ENCODE measurements around the gene IFITM1. TPM values are rescaled to one million over a fixed set of nuclear protein-coding genes. Genes with fewer than 3 reads are reported as not detected.

The IFITM1 gene
- total RNA-seq, 1 experiment from 2014 or later, result 2.0 TPM

- no peaks in the 10 kb centered on the region for H4K20me1 ChIP-seq (ENCODE audit: low read length)
- H3K36me3 ChIP-seq (ENCODE audit: low read depth, low read length), result no peaks in the 10 kb centered on the region
- no peaks in the 10 kb centered on the region for H3K79me2 ChIP-seq (ENCODE audit: low read length)
- no peaks in the 10 kb centered on the region for H3K9me3 ChIP-seq (ENCODE audit: low read length)
- no peak overlapping the region for H3K4me3 ChIP-seq (ENCODE audit: low read length)
- no peaks in the 10 kb centered on the region for H3K9me2 ChIP-seq (replicated peaks; ENCODE audit: low read length)
- intact Hi-C loops (cut with micrococcal nuclease), result no loop called here
- TF ChIP-seq CTCF (conservative IDR thresholded peaks at IDR 0.05; ENCODE audit: low read depth, low read length) (no peak), EZH2phosphoT487 (IDR thresholded peaks at IDR 0.05; ENCODE audit: borderline replicate concordance, low read length) (no peak), EZH2 (IDR thresholded peaks at IDR 0.05; ENCODE audit: low read length, unreplicated experiment) (no peak)
- no TSS peak for BruUV-seq (replicated peaks)
- no peak overlapping the region for H2AFZ ChIP-seq (ENCODE audit: low read length)
- ChIA-PET CTCF (no interaction called here), POLR2A (ENCODE audit: unreplicated experiment) (no interaction called here)
- no peak overlapping the region for H3K4me2 ChIP-seq (ENCODE audit: low read length)
- no peaks in the 10 kb centered on the region for H3F3A ChIP-seq (ENCODE audit: low read length, unreplicated experiment)
- H3K27ac ChIP-seq (ENCODE audit: low read length), result no peak overlapping the region
- DNase-seq (no peak), ATAC-seq (no peak)
- no peak overlapping the region for H3K9ac ChIP-seq (ENCODE audit: low read length)
- no peaks in the 10 kb centered on the region for H3K4me1 ChIP-seq (ENCODE audit: insufficient read depth, low read length)
- H3K27me3 ChIP-seq (ENCODE audit: low read length), result no peaks in the 10 kb centered on the region
Measured at GRCh38 chr11:295351-296170, 18.3 kb upstream of the IFITM1 start.

- Histone ChIP-seq H3K9ac (ENCODE audit: low read length) (no peak overlapping the region), H3K4me3 (ENCODE audit: low read length) (no peak overlapping the region), H3K4me2 (ENCODE audit: low read length) (no peak overlapping the region), H3K79me2 (ENCODE audit: low read length) (no peaks in the 10 kb centered on the region), H2AFZ (ENCODE audit: low read length) (no peak overlapping the region), H3K27ac (ENCODE audit: low read length) (no peak overlapping the region), H3K9me3 (ENCODE audit: low read length) (no peaks in the 10 kb centered on the region), H3K36me3 (ENCODE audit: low read depth, low read length) (no peaks in the 10 kb centered on the region), H3K9me2 (replicated peaks; ENCODE audit: low read length) (no peaks in the 10 kb centered on the region), H4K20me1 (ENCODE audit: low read length) (no peaks in the 10 kb centered on the region), H3K27me3 (ENCODE audit: low read length) (no peaks in the 10 kb centered on the region), H3F3A (ENCODE audit: low read length, unreplicated experiment) (no peaks in the 10 kb centered on the region), H3K4me1 (ENCODE audit: insufficient read depth, low read length) (no peaks in the 10 kb centered on the region)
- no peak for DNase-seq
- BruUV-seq (replicated peaks), result no TSS peak
- ChIA-PET CTCF (no interaction called here), POLR2A (ENCODE audit: unreplicated experiment) (no interaction called here)
- no peak for ATAC-seq
- intact Hi-C loops (cut with micrococcal nuclease), result no loop called here
- TF ChIP-seq EZH2phosphoT487 (IDR thresholded peaks at IDR 0.05; ENCODE audit: borderline replicate concordance, low read length) (no peak), EZH2 (IDR thresholded peaks at IDR 0.05; ENCODE audit: low read length, unreplicated experiment) (no peak), CTCF (conservative IDR thresholded peaks at IDR 0.05; ENCODE audit: low read depth, low read length) (no peak)
Measured at GRCh38 chr11:296171-297050, 17.4 kb upstream of the IFITM1 start.
